ENCODE results near the gene RSAD2. TPM values are rescaled to one million over a fixed set of nuclear protein-coding genes. Genes with fewer than 3 reads are reported as not detected.

Gene RSAD2
- total and polyA plus RNA-seq, 7 donors: 0.95 to 3.1 (median 2.3) TPM

DNA sequence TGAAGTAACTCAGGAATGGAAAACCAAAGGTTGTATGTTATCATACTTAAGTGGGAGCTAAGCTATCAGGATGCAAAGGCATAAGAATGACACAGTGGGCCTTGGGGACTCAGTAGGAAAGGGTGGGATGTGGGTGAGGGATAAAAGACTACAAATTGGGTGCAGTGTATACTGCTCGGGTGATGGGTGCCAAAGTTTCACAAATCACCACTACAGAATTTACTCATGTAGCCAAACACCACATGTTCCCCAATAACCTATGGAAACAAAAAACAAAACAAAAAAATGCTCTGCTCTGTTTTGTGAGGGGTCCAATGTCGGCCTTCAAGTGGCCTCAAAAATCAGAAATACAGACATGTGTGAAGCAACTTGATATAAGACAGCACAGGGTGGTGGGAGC is 30.7 kb downstream of the RSAD2 start:
- ATAC-seq (no peak), DNase-seq (no peak)
- H3K36me3 ChIP-seq (ENCODE audit: insufficient read depth in 1 of 2, low read depth in 1 of 2): no peaks in the 10 kb centered on the region
- no peaks in the 10 kb centered on the region for H3K27me3 ChIP-seq (ENCODE audit: insufficient read depth in 3 of 3, low read length in 2 of 3)
- H3K27ac ChIP-seq: no peak overlapping the region
- TF ChIP-seq, protein P1, sequence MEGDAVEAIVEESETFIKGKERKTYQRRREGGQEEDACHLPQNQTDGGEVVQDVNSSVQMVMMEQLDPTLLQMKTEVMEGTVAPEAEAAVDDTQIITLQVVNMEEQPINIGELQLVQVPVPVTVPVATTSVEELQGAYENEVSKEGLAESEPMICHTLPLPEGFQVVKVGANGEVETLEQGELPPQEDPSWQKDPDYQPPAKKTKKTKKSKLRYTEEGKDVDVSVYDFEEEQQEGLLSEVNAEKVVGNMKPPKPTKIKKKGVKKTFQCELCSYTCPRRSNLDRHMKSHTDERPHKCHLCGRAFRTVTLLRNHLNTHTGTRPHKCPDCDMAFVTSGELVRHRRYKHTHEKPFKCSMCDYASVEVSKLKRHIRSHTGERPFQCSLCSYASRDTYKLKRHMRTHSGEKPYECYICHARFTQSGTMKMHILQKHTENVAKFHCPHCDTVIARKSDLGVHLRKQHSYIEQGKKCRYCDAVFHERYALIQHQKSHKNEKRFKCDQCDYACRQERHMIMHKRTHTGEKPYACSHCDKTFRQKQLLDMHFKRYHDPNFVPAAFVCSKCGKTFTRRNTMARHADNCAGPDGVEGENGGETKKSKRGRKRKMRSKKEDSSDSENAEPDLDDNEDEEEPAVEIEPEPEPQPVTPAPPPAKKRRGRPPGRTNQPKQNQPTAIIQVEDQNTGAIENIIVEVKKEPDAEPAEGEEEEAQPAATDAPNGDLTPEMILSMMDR (IDR thresholded peaks at IDR 0.05): no peak
- 92 to 94% (median 93%) methylated on average over 2 of the region's 2 CpGs for WGBS, 3 donors
- H3K4me1 ChIP-seq: peaks cover 7% of the 10 kb centered on the region
- intact Hi-C loops (cut with DNase I): no loop called here
- H3K4me3 ChIP-seq: no peak overlapping the region
- no peaks in the 10 kb centered on the region for H3K9me3 ChIP-seq

DNA sequence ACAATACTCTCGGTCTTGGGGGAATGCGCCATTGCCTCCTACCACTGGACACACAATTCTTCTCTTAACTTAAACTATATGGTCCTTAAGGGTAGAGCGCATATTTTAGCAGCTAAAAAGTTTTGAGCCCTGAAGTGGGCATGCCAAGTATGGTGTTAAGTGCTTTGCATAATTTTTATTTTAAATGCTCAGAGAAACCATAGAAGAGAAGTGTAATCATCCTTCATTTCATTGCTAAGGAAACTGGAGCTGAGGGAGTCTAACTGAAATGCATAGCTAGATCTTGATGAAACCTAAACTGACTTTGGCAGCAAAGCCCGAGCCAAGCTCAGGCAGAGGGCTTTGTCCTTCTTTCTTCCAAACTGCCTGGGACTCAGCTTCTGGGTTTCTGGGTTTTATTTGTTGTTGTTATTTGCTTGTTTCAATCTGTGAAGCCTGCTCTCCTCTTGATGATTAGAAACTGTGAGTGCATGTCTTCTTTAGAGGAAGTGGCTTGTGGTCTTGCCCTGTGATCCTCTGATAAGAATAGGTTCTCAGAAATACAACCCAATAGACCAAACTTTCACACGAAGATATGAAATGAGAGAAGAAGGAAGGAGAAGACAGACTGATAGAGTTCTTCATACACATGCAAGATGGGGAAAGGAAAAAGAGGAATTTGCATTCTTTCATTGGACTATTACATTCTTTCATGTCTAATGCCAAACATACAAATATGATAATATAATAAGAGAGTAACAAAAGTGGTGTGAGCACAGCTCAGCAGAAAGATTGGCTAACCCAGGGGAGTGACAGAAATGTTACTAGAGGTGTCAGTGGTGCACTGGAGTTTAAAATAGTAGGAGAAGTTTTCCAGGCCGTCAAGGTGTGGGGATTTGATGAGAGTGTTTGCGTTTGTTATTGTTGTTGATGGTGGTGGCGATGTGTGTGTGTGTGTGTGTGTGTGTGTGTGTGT is 32.1 kb downstream of the RSAD2 start:
- intact Hi-C loops (cut with DNase I): loop anchor here in 1 of 2 donors (5.0 kb wide), 1 partner anchor 118 kb away; no protein-coding TSS in a partner anchor
- DNase-seq (no peak), ATAC-seq (no peak)
- TF ChIP-seq, protein P1 (IDR thresholded peaks at IDR 0.05): no peak
- Histone ChIP-seq H3K9me3 (no peaks in the 10 kb centered on the region), H3K36me3 (ENCODE audit: insufficient read depth in 1 of 2, low read depth in 1 of 2) (no peaks in the 10 kb centered on the region), H3K27ac (no peak overlapping the region), H3K27me3 (ENCODE audit: insufficient read depth in 3 of 3, low read length in 2 of 3) (no peaks in the 10 kb centered on the region), H3K4me3 (no peak overlapping the region), H3K4me1 (peaks cover 7% of the 10 kb centered on the region)
- WGBS, 3 donors: 70 to 84% (median 75%) methylated on average over 8 of the region's 8 CpGs

DNA sequence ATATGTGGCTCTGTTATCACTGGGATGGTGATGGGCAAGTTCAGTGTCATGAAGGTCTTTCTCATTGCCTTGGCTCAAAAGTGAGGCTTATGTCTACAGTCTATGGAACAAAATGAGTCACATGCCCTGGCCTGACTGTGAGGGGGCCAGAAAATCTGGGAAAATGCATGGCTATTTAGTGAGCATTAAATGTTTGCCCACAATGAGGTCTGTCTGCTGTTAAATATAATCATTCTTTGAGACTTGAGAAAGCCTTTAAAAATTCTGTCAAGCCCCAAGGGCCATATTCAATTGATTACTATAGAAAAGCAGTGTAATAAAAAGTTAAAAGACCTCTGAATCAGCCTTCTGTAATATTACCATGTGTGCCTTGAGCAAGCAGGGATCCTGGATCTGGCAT is 34.1 kb downstream of the RSAD2 start:
- H3K4me1 ChIP-seq: peaks cover 8% of the 10 kb centered on the region
- no peak for DNase-seq
- no peaks in the 10 kb centered on the region for H3K36me3 ChIP-seq (ENCODE audit: insufficient read depth in 1 of 2, low read depth in 1 of 2)
- intact Hi-C loops (cut with DNase I): loop anchor here in 1 of 2 donors (5.0 kb wide), 1 partner anchor 116 kb away; no protein-coding TSS in a partner anchor
- H3K4me3 ChIP-seq: no peak overlapping the region
- H3K27ac ChIP-seq: no peak overlapping the region
- H3K9me3 ChIP-seq: no peaks in the 10 kb centered on the region
- TF ChIP-seq, protein P1 (IDR thresholded peaks at IDR 0.05): no peak
- H3K27me3 ChIP-seq (ENCODE audit: insufficient read depth in 3 of 3, low read length in 2 of 3): no peaks in the 10 kb centered on the region
- no peak for ATAC-seq

DNA sequence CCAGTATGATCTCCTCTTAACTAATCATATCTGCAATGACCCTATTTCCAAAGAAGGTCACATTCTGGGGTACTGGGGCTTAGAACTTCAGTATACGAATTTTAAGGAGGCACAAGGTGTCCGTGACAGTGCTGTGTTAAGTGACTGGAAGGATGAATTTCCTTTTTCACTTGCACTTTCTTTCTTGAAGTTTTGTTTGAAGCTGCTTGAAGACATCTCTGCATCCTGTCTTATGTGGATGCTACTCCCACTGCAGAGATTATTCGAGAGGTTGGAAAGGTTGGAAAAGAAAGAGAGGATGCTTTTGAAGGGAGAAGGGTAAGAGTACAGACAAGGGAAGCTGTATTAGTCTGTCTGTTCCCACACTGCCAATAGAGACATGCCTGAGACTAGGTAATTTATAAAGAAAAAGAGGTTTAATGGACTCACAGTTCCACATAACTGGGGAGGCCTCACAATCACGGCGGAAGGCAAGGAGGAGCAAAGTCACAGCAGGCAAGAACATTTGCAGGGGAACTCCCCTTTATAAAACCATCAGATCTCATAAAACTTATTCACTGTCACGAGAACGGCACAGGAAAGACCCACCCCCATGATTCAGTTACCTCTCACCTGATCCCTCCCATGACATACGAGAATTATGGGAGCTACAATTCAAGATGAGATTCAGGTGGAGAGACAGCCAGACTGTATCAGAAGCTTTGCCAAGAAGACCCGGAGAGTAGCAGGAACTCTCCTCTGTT is 36.0 kb downstream of the RSAD2 start:
- TF ChIP-seq, protein P1 (IDR thresholded peaks at IDR 0.05): no peak
- intact Hi-C loops (cut with DNase I): loop anchor here in 1 of 2 donors (5.0 kb wide), 1 partner anchor 114 kb away; no protein-coding TSS in a partner anchor
- WGBS, 3 donors: 86 to 89% (median 89%) methylated on average over 9 of the region's 9 CpGs

More for the DNA sequence above, 36.0 kb downstream of the RSAD2 start:
- DNase-seq (no peak), ATAC-seq (no peak)
- Histone ChIP-seq H3K9me3 (no peaks in the 10 kb centered on the region), H3K4me1 (peaks cover 15% of the 10 kb centered on the region), H3K27ac (no peak overlapping the region), H3K27me3 (ENCODE audit: insufficient read depth in 3 of 3, low read length in 2 of 3) (no peaks in the 10 kb centered on the region), H3K4me3 (no peak overlapping the region), H3K36me3 (ENCODE audit: insufficient read depth in 1 of 2, low read depth in 1 of 2) (no peaks in the 10 kb centered on the region)

Measured in psoas muscle (tissue), 8 donors.